SKM-1 (cell line): ENCODE measurements around the gene PPM1D.

Experiments
- DNase-seq: peaks from one replicate; lab custom pipeline; 2025; ENCODE audit not compliant: unreplicated experiment; lab: John Stamatoyannopoulos, UW

PPM1D gene

GRCh38 chr17:60618080-60618479 lies 18.1 kb downstream of the PPM1D start:
- DNase-seq, result no peak

GRCh38 chr17:60618854-60619526 lies 19.0 kb downstream of the PPM1D start:
- DNase-seq, result no peak

- DNase-seq, result no peak
Measured at GRCh38 chr17:60622961-60623360, 23.0 kb downstream of the PPM1D start.

DNA sequence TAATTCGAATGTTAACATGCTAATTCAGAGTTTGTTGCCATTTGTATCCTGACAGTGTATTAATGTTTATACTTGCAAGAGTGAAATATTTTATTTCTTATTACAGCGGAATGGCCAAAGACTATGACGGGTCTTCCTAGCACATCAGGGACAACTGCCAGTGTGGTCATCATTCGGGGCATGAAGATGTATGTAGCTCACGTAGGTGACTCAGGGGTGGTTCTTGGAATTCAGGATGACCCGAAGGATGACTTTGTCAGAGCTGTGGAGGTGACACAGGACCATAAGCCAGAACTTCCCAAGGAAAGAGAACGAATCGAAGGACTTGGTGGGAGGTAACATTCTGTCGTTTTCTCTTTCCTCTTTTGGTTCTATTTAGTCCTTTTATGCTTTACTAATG lies 23.4 kb downstream of the PPM1D start:
- no peak for DNase-seq

- no peak for DNase-seq
Measured at GRCh38 chr17:60627124-60627523, 27.1 kb downstream of the PPM1D start.

DNA sequence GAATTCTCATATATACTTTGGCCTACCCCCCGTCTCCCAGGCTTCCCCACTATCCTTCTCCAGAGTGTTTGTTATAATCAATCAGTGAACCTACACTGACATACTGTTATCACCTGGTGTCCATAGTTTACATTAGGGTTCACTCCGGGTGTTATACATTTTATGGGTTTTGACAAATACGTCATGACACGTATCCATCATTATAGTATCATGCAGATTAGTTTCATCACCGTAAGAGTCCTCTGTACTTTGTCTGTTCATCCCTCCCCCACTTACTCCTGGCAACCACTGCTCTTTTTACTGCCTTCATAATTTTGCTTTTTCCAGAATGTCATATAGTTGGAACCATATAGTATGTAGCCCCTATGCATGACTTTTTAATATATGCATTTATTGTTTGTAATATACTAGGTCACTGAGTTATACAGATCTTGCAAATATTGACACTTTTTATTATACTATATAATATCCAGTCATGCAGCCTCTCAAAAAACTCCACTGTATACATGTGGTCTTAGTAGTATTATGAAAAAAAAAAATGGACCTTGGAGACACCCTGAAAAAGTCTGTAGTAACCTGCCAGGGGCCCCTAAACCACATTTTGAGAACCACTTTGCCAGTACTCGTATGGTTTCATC lies 28.4 kb downstream of the PPM1D start:
- DNase-seq, result no peak

GRCh38 chr17:60629120-60629519 lies 29.1 kb downstream of the PPM1D start:
- no peak for DNase-seq

DNA sequence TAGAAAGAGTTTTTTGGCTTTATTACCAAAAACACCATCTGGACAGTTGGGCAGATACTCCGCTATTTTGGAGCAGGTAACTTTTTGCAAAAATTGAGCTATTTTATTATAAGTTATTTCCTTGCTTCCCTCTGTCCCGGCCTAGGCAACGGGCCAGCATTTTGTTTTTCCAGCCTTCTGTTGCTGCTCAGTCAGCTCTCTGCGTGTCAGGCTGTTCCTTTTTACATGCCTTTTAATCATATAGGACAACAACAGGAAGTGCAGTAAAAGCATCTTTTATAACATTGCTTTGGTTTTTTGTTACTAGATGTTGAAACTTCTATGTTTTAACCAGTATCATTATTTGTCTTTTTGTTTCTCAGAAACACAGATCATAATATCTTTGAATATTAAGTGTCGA lies 30.4 kb downstream of the PPM1D start:
- DNase-seq, result no peak

DNA sequence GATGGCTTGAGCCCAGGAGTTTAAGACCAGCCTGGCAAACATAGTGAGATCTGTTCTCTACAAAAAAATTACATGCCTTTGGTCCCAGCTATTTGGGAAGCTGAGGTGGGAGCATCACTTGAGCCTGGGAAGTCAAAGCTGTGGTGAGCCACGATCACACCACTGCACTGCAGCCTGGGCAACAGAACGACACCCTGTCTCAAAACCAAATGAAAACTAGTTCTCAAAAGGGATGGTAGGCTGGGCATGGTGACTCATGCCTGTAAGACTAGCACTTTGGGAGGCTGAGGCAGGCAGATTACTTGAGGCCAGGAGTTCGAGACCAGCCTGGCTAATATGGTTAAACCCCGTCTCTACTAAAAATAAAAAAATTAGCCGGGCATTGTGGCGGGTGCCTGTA lies 31.1 kb downstream of the PPM1D start:
- DNase-seq, result no peak

DNA sequence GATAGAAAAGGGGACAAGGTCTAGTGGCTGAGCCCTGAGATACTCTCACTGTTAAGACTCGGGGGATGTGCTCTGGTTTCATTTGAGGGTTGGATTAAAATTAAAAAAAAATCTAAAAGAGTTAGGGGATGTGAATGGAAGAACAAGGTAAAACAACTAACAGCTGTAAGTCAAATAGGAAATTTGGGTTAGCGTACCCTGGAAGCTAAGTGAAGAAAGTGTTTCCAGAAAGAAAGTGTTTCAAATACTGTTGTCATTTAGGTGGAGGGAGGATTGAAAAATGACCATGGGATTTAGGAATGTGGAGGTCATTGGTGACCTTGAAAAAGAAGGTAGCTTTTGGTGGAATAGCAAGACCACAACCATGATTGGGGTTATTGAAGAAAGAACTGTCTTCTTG lies 37.7 kb downstream of the PPM1D start:
- DNase-seq, result no peak

DNA sequence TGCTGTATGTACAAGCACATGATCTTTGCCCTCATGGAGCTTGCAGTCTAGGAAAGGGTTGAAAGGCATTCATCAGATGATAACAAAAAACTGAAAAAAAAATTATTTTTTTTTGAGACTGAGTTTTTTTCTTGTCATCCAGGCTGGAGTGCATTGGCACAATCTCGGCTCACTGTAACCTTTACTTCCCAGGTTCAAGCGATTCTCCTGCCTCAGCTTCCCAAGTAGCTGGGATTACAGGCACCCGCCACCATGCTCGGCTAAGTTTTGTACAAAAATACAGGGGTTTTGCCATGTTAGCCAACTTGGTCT lies 39.0 kb downstream of the PPM1D start:
- DNase-seq, result no peak

DNA sequence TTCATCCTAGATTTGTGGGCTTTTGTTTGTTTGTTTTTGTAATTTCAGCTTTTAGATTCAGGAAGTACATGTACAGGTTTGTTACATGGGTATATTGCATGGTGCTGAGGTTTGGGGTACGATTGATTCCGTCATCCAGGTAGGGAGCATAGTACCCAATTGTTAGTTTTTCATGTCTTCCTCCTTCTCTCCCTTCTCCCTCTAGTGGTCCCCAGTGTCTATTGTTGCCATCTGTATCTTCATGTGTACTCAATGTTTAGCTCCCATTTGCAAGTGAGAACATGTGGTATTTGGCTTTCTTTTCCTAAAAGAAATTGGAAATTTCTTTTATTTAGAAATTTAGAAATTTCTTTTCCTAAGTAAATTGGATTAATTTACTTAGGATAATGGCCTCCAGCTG lies 40.5 kb downstream of the PPM1D start:
- no peak for DNase-seq

GRCh38 chr17:60641126-60641525 lies 41.1 kb downstream of the PPM1D start:
- DNase-seq, result no peak

DNA sequence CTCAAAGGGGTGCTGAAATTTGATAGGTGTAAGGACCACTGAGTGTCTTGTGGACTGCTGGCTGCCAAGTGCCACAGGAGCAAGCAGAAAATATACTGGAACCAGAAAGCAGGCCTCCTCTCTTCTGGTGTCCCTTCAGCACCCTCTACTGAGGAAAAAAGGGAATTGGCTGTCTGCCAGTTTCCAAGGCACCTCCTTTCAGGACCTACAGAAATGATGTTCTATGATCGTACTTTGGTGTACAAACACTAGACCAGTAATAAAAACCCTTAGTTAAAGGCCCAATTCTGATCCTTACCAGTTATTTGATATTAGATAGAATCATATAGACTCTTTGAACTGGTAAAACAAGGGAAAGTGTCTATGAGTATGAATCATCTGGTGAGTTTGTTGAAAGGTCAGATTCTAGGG lies 41.8 kb downstream of the PPM1D start:
- DNase-seq, result peak; percentile 19

DNA sequence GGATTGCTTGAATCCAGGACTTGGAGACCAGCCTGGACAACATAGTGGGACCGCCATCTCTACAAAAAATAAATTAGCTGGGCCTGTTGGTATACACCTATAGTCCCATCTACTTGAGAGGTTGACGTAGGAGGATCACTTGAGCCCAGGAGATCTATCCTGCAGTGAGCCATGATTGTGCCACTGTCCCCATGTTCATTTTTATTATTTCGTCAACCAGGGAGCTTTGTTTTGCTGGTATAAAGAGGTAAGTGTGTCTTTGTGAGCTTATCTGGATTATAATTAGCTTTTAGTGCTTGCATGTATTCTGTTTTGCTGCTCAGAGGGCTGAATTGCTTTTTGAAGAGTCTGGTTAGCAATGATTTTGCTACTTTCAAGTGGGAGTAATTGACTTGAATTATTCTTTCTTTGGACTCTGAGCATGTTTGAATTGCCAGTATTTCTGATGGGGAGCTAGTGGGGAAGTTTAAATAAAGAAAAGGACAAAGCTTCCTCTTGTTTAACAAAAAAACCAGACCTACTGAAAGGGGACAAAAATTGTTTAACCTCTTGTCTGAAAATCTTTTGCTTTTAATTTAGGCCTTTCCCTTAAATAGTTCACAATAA lies 46.0 kb downstream of the PPM1D start:
- no peak for DNase-seq

GRCh38 chr17:60646701-60647100 lies 46.7 kb downstream of the PPM1D start:
- no peak for DNase-seq

DNA sequence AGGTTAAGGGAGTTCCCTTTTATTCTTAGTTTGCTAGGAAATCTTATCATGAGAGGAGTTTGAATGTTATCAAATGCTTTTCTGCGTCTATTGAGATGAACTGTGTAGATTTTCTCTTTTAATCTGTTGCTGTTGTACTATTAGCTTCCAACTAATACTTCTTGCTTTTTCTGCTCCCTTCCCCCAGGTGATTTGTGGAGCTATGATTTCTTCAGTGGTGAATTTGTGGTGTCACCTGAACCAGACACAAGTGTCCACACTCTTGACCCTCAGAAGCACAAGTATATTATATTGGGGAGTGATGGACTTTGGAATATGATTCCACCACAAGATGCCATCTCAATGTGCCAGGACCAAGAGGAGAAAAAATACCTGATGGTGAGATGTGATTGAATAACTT lies 47.7 kb downstream of the PPM1D start:
- DNase-seq, result no peak

GRCh38 chr17:60652454-60653247 lies 52.7 kb downstream of the PPM1D start:
- no peak for DNase-seq

DNA sequence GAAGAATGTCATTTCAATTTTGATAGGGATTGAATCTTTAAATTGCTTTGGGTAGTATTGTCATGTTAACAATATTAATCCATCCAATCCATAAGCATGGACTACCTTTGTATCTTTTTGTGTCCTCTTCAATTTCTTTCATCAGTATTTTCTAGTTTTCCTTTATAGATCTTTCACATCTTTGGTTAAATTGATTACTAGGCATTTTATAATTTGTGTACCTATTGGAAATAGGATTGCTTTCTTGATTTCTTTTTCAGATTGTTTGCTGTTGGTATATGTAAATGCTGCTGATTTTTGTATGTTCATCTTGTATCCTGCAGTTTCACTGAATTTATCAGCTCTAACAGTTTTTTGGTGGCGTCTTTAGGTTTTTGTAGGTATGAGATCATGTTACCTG lies 53.6 kb downstream of the PPM1D start:
- no peak for DNase-seq

DNA sequence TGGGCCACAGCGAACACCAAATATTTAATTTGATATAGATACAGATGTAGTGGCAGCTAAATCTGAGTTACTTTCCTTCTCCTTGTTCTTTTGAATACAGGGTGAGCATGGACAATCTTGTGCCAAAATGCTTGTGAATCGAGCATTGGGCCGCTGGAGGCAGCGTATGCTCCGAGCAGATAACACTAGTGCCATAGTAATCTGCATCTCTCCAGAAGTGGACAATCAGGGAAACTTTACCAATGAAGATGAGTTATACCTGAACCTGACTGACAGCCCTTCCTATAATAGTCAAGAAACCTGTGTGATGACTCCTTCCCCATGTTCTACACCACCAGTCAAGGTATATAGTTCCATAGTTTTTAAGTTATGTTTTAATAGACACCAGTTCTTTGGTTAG lies 56.5 kb downstream of the PPM1D start:
- DNase-seq, result no peak

DNA sequence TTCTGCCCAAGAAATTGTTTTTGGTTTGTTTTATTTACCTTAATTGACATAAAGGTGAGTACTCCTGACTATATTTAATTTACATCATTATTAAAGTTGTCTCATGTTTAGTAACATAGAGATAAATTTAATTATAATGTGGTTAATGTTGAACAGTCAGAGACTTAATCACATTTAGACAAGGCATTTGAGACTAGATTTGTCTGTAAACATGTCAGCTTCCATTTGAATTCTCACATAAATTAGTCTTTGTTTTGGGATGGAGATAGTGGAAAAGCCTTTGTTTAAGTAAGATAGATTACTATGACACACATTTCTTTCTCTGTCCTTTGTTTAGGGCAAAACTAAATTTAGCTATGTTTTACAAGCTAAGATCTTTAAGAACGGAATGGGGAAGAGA lies 59.2 kb downstream of the PPM1D start:
- no peak for DNase-seq

GRCh38 chr17:60661489-60661888 lies 61.5 kb downstream of the PPM1D start:
- no peak for DNase-seq
